Measurements from ENCODE around the gene NRXN3. TPM values are rescaled to one million over a fixed set of nuclear protein-coding genes. Genes with fewer than 3 reads are reported as not detected.

The NRXN3 gene
- total and polyA plus RNA-seq, 2 of the 13 experiments (the other 11 are each of a cell fraction or from before 2014, with no cell fraction given): 0.03 TPM; not detected in 1

- no peak for TF ChIP-seq RERE (CRISPR knock-in tag; IDR thresholded peaks at IDR 0.05; ENCODE audit: low read depth)
- no peak for TF ChIP-seq ZNF354B (CRISPR knock-in tag; IDR thresholded peaks at IDR 0.05)
- no peak for TF ChIP-seq HDAC1 (CRISPR knock-in tag; IDR thresholded peaks at IDR 0.05)
- TF ChIP-seq ATF1 (CRISPR knock-in tag; IDR thresholded peaks at IDR 0.05): no peak
- TF ChIP-seq DRAP1 (CRISPR knock-in tag; IDR thresholded peaks at IDR 0.05): no peak
- no peak for TF ChIP-seq ZBTB33 (CRISPR knock-in tag; IDR thresholded peaks at IDR 0.05)
- no peak for TF ChIP-seq MYC (CRISPR knock-in tag; IDR thresholded peaks at IDR 0.05; ENCODE audit: borderline replicate concordance)
- TF ChIP-seq ARID5B (CRISPR knock-in tag; IDR thresholded peaks at IDR 0.05): no peak
- TF ChIP-seq ZNF451 (CRISPR knock-in tag; IDR thresholded peaks at IDR 0.05): no peak
- no peak for TF ChIP-seq XRCC5 (optimal IDR thresholded peaks at IDR 0.05; ENCODE audit: low read length)
- TF ChIP-seq ZNF609 (CRISPR knock-in tag; IDR thresholded peaks at IDR 0.05; ENCODE audit: borderline replicate concordance): no peak
These were observed 1520.8 kb downstream of the NRXN3 start (continued) for GRCh38 chr14:79690960-79691359.

Data from HepG2 (cell line).